GM18858 (cell line): ENCODE results near the gene PSMB8.

ENCODE experiments used
- ATAC-seq: cut with Tn5 transposase; IDR thresholded peaks from one replicate; pipeline ENCODE4 v1.9.1; 2021; ENCODE audit not compliant: unreplicated experiment

PSMB8 gene

DNA sequence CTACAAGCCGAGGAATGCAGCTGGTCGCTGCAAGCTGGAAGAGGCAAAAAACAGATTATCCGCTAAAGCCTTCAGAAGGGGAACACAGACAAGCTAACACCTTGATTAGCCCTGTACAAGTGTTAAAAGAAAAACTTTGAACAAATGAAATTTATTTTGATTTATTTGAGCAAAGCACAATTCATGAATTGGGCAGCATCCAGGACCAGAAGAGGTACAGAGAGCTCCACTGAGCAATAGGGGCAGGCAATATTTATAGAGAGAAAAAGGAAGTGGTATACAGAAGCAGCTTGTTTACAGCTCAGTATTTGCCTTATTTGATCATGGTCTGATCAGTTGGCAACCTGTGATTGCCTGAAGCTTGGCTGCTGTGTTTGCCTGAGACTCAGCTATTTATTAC, 44.7 kb downstream of the PSMB8 start:
- no peak for ATAC-seq

DNA sequence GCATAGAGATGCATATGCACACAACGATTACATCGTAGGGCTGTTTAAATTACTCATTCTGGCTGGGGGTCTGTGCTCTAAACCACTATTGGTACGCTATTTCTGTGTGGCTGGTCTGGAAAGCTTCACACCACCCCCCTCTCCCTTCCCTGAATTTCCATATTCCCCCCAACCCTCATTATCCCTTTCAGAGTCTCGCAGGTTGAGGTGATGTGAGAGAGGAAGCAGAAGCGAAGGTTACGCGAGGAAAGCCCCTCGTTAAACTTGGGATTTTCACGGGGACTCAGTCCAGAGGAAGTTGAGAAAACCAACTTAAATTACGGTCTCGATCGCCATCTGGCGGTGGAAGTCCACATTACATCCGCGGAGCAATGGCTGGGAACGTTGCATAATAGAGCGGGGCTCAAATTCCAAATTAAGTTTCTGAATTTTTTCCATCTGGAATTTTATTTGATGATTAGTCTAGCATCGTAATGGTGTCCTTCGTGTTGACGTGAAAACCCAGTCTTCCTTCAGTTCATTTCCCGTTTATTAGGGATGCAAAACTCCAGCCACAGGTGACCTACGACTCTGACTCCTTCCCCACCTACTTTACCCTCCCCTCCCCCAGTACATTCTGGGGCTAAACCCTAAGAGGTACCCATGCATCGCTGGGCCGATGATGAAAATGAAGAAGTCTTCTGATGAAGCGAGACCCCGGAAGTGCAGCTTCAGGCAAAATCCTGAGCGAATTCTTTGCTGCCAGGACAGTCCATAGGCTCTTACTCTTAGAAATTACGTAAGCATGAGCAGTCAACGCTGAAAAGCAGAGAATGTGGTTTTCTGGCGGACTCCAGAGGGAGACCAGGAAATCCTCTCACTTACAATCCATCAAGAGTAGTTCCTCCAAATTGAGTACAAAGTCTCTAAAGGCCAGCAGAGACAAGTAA, 46.7 kb downstream of the PSMB8 start:
- no peak for ATAC-seq

DNA sequence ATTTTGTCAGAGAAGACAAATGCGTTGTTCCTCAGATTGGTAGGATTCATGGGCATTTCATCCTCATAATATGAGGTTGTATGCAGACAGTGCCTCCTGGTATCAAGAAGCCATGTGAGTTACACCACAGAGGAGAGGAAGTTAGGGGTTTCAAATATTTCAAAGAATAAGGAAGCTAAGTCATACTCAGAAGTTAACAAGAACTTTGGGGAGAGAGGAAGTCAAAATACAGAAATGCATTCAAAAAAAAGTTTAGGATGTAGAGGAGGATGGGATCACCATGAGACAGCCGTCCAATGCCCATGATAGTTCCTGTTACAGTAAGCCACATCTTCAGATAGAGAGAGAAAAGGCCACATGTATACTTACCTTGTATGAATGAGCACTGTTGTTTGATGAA, 49.3 kb downstream of the PSMB8 start:
- no peak for ATAC-seq

DNA sequence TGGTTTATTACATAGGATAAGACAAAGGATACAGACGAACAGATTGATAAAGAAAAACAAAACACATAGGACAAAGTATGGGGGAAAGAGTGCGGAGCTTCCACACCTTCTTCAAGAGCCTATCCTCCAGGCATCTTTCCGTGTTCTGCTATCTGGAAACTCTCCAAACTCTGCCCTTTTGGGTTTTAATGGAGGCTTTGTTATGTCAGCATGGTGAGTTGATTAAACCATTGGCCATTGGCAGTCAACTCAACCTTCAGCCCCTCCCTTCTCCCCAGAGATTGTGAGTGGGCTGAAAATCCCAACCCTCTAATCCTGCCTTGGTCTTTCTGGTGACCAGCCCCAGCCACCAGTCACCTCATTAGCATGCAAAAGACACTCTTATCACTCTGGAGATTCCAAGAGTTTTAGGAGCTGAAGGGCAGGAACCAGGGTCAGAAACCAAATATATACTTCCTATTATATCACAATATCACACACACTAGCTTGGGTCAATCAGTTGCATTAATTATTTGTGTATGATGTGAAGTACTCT, 50.9 kb downstream of the PSMB8 start:
- ATAC-seq: no peak
